Omental fat pad (tissue), 4 donors: ENCODE results near the gene CECR2. TPM values are rescaled to one million over a fixed set of nuclear protein-coding genes. Genes with fewer than 3 reads are reported as not detected.

Experiments
- ATAC-seq: fragments of 150-250 bp; one replicate; pipeline ENCODE4 v1.9.1; 2016; ENCODE audit warnings: mild to moderate bottlenecking, moderate library complexity; ENCODE audit not compliant: low FRiP score
- DNase-seq: peaks from one replicate; pipeline ENCODE4 v3.0.0-alpha.2; 2019; ENCODE audit warnings: low spot score
- total RNA-seq, 4 donors: library from RNA; depleted of rRNA; stranded (reverse); fragments of >200 nt; gene quantifications; one replicate each; pipeline ENCODE4 v1.1.0, GENCODE V29; 2016
- TF ChIP-seq, protein P1 (sequence below), 3 donors: fragments of 450-650 bp; IDR thresholded peaks; one replicate each; pipeline ENCODE4 v1.5.1; 2016 to 2017; ENCODE audit warnings: antibody characterized with exemption in 3 of 3, mild to moderate bottlenecking in 3 of 3, moderate library complexity in 2 of 3

Gene CECR2
- total RNA-seq, 4 donors from 2014 or later: 0.24 to 3.9 (median 0.70) TPM

DNA sequence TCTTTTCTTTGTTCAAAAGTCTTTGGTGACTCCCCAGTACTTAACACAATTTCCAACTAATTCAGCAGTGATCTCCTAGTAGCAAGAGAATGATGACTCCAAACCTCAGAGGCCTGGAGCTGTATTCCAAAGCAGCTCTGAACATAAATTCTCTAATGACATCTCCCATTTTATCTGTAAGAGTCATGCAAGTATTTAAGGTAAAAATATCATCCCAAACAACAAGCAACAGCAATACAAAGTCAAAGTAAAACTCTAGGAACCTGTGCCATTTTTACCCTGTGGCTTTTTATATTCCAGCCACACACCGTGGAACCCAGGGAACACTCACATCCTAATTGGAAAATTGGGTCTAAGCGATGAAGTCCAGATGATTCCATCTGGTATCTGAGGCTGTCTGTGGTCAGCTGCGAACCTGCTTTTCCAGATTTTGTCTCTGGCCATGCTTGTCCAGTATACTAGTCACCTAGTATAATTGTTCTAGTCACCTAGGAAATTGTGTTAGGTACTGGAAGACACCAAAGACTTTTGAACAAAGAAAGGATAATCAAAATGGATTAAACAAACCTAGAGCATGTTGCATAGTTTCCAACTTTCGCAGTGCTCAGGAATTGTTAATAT lies 101.7 kb downstream of the CECR2 start:
- TF ChIP-seq, protein P1, sequence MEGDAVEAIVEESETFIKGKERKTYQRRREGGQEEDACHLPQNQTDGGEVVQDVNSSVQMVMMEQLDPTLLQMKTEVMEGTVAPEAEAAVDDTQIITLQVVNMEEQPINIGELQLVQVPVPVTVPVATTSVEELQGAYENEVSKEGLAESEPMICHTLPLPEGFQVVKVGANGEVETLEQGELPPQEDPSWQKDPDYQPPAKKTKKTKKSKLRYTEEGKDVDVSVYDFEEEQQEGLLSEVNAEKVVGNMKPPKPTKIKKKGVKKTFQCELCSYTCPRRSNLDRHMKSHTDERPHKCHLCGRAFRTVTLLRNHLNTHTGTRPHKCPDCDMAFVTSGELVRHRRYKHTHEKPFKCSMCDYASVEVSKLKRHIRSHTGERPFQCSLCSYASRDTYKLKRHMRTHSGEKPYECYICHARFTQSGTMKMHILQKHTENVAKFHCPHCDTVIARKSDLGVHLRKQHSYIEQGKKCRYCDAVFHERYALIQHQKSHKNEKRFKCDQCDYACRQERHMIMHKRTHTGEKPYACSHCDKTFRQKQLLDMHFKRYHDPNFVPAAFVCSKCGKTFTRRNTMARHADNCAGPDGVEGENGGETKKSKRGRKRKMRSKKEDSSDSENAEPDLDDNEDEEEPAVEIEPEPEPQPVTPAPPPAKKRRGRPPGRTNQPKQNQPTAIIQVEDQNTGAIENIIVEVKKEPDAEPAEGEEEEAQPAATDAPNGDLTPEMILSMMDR (IDR thresholded peaks at IDR 0.05): no peak
- ATAC-seq (no peak), DNase-seq (no peak)

DNA sequence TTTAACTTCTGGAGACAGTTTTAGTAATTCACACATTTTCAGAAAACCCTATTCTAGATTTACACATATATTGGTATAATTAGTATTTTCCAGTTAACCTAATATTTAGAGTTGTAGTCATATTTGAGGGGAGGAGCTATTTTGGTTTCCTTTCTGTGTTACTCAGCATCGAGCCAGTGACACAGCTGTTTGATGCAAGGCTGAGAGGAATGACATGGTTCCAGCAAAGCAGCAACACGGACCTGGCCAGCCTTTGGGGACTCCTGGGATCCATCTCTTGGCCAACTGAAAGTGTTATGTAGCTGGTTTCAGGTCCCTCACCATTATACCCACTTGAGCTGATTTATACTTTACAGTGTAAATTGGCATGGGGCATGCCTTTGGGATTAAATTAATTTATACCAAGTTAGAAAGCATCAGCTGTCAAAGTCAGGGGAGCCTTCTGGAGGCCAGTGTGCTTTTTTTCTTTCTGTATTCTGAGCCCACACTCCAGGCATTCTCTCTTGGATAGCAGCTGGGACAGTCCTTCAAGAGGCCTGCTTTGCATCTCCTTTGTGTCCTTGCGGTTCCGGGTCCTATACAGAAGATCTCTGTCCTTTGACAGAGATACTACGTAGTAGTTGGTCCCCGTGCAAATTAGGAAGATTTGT lies 102.8 kb downstream of the CECR2 start:
- DNase-seq (no peak), ATAC-seq (no peak)
- TF ChIP-seq, protein P1 (IDR thresholded peaks at IDR 0.05): no peak

DNA sequence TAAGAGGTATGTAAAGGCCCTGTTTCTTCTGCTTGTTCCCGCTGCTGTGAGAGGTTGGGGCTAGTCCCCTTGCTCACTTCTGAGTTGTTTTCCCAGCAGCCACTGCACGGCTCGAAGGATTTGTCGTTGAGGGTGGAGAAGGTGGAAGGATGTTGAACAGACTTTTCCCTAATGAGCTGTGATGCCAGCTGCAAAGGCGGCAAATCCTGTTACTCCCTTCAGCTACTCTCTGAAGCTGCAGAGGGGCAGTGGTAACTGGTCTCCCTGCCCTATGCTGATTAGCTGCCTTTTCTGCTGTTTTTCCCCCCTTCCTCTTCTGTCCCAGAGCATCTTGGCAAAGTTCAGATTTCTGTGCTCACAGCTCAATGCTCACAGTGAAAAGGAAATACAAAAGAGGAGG lies 103.7 kb downstream of the CECR2 start:
- ATAC-seq: no peak
- DNase-seq: no peak
- TF ChIP-seq, protein P1 (IDR thresholded peaks at IDR 0.05): no peak

DNA sequence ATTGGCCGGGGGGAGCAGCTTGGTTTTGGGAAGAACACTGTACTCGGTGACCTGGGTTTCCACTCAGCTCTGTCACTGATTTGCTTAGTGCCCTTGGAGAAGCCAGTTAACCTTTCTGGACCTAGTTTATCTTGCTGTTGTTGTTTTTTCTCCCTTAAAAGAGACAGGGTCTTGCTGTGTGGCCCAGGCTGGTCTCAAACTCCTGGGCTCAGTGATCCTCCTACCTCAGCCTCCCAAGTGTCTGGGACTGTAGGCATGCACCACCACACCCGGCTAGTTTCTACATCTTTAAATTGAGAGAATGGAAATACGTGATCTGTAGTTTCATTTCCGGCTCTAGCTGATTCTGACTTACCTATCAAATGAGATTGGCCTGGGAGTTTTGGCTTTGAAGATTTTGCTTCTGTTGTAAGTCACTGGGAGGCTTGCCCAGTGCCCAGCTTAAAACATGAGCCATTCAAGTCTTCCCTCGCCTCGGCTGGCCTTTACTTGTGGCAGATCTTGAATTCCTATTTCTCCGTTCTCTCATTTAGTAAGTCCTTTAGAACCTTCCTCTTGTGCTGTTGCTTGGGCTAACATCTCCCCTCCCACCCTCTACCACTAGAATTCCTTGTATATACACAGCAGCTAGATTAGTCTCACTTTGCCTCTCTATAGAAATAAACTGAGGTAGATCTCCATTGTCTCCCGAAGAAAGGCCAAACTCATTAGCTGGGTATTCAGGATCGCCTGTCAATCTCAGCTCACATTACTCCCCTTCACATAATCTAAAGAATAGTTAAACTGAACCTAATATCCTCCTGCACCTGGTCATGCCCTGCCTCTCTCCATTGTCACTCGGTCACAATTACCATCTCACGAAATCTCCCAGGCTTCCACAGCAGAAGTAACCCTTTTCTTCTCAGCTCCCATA lies 106.3 kb downstream of the CECR2 start:
- TF ChIP-seq, protein P1 (IDR thresholded peaks at IDR 0.05): no peak
- no peak for ATAC-seq
- no peak for DNase-seq

DNA sequence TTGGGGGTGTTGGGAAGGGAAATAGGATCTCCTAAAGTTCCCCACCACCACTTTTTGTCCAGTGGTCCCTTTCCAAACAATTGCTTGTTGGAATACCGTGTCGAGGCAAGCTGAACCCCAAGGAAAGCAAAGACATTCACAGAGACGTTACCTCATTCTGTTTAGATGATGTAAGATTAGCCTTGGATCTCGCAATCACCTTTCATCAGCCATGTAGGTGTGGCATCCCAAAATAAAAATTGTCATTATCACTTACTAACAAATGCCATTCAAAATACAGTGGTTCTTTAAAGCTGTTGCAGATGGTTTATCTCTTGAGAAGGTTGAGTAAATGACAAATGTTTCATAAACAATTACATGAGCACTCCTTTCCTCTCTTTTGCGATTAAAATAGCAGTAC lies 107.6 kb downstream of the CECR2 start:
- TF ChIP-seq, protein P1 (IDR thresholded peaks at IDR 0.05): no peak
- DNase-seq (no peak), ATAC-seq (no peak)

DNA sequence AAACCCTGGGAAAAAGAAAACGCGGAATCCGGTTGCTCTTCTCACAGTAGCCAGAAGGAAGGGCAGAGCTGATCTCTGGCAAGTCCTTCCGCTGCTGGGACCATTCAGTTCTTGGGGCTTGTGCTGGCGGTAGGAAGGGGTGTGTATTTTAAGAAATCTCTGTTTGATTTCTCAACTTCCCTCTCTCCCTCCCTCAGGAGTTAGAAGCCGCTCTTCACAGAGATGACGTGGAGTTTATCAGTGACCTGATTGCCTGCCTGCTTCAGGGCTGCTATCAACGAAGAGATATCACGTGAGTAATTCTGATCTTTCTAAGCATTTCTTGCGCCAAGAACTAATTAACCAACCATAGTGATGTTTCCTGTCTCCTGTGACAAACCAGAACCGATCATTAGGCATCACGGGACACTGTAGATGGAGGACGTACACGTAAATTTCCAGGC lies 108.2 kb downstream of the CECR2 start:
- DNase-seq (no peak), ATAC-seq (peak; percentile 32)
- TF ChIP-seq, protein P1 (IDR thresholded peaks at IDR 0.05): no peak
